Left ventricle myocardium superior (tissue), 1 donor: Measurements from ENCODE around the gene NRL. TPM values are rescaled to one million over a fixed set of nuclear protein-coding genes. Genes with fewer than 3 reads are reported as not detected.

ENCODE experiments used
- ATAC-seq: fragments of 200-7000 bp; cut with Tn5 transposase; one replicate; pipeline ENCODE4 v1.9.1; 2020; ENCODE audit warnings: mild to moderate bottlenecking, moderate library complexity
- DNase-seq: peaks from one replicate; pipeline ENCODE4 v3.0.0-alpha.2; 2020
- intact Hi-C: fragments of 100-400 bp; cut with micrococcal nuclease; formaldehyde crosslinking; loops from one replicate; pipeline ENCODE4 v1.11.0; 2022
- total RNA-seq: library from RNA; stranded (reverse); fragmentation: NEBNext Ultra II Directional; extraction: Animal tissue kit (Norgen Biotek cat#: 25700); gene quantifications from one replicate; pipeline ENCODE4 v1.2.1, GENCODE V29; 2021
- donor health status: DM: no; HTN: yes; CAD: no; lungs with severe emphysema.

NRL gene
- total RNA-seq, 1 donor from 2014 or later, result 0.77 TPM

DNA sequence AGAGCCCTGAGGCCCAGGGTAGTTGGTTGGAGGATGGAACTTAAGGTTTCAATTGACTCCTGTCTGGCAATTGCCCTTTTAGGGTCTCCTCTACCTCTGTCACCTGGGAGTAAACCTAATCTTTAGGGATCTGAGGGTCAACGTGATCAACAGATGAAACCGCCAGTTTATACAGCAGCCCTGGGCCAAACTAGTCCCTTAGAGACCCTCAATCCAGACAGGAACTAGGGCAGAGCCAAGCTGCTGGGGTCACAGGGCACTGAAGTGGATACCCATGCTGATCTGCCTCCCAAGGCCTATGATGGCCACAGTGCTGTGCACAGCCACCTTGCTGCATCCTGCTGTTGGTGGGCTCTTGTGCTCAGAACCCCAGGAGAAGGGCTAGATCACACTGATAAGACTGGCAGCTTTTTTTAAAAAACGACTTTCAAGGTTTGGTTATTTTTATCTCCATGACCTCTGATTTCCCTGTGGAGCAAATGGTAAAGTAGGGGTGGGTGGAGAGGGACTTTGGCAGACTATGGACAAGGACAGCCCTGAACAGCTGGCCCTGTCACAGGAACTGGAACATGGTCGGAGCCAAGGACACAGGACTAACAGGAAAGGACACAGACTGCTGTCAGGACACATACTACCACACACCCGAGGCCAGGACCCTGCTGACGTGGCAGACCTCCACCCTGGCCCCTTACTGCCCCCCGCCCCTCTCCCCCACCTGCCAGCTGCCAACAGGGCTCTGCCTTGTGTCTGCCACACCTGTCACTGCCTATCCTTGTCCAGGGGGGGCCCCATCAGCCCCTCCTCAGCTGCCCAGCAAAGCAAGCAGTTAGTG is 16.2 kb upstream of the NRL start:
- peak; percentile 74 for ATAC-seq
- intact Hi-C loops, result no loop called here
- DNase-seq, result peak; percentile 89

DNA sequence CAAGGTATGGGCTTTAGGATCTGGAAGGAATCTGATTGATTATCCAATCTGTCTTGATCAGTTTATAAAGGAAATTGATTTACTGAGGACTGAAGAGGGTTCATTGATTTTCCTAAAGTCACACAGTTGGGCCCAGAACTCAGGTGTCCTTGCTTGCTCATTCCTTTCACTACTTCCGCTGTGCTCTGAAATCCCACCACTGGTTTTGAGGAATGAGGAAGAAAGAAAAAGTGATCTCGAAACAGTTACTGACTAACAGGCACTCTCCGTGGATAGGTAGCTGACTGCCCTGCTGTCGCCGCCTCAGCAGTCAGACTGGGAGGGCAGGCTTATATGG is 15.6 kb upstream of the NRL start, which contains the start of gene FITM1:
TSS of gene FITM1 (plus strand) at position 280 of the 337 bp plus-strand sequence. CDS start 905 bp downstream, outside the sequence.
- no peak for ATAC-seq
- no peak for DNase-seq
- intact Hi-C loops, result no loop called here

DNA sequence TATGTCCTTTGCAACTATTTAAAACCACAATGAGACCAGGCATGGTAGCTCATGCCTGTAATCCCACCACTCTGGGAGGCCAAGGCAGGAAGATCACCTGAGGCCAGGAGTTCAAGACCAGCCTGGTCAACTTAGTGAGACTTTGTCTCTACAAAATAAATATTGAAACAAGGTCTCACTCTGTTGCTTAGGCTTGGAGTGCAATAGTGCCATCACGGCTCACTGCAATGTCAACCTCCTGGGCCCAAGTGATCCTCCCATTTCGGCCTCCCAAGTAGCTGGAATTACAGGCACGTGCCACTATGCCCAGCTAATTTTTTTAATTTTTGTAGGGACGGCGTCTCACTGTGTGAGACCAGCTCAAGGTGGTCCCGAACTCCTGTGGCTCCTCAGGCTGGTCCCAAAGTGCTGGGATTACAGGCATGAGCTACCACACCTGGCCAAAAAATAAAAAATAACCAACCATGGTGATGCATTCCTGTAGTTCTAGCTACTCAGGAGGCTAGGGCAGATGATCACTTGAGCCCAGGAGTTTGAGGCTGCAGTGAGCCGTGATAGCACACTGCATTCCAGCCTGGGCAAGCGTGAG is 14.8 kb upstream of the NRL start:
- DNase-seq (no peak), ATAC-seq (no peak)
- intact Hi-C loops, result no loop called here

DNA sequence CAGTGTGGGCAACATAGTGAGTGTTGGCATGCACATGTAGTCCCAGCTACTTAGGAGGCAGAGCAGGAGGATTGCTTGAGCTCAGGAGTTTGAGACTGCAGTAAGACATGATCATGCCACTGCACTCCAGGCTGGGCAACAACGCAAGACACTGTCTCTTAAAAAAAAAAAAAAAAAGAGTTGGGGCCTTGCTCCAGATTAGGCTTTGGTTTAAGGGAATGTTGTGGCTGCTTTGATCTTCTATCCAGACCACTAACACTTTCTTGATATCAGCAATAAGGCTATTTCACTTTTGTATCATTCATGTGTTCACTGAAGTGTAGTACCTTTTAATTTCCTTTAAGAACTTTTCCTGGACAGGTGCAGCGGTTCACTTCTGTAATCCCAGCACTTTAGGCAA is 12.9 kb upstream of the NRL start:
- ATAC-seq, result no peak

DNA sequence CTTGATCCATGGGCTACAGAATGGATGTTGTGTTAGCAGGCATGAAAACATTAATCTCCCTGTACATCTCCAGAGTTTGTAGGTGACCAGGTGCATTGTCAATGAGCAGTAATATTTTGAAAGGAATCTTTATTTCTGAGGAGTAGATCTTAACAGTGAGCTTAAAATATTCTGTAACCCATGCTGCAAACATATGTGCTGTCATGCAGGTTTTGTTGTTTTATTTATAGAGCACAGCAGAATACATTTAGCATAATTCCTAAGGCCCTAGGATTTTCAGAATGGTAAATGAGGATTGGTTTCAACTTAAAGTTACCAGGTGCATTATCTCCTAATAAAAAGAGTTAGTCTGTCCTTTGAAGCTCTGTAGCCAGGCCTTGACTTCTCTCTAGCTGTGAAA is 12.2 kb upstream of the NRL start:
- ATAC-seq (no peak), DNase-seq (no peak)

More for the DNA sequence above, 12.9 kb upstream of the NRL start:
- intact Hi-C loops, result no loop called here
- no peak for DNase-seq

DNA sequence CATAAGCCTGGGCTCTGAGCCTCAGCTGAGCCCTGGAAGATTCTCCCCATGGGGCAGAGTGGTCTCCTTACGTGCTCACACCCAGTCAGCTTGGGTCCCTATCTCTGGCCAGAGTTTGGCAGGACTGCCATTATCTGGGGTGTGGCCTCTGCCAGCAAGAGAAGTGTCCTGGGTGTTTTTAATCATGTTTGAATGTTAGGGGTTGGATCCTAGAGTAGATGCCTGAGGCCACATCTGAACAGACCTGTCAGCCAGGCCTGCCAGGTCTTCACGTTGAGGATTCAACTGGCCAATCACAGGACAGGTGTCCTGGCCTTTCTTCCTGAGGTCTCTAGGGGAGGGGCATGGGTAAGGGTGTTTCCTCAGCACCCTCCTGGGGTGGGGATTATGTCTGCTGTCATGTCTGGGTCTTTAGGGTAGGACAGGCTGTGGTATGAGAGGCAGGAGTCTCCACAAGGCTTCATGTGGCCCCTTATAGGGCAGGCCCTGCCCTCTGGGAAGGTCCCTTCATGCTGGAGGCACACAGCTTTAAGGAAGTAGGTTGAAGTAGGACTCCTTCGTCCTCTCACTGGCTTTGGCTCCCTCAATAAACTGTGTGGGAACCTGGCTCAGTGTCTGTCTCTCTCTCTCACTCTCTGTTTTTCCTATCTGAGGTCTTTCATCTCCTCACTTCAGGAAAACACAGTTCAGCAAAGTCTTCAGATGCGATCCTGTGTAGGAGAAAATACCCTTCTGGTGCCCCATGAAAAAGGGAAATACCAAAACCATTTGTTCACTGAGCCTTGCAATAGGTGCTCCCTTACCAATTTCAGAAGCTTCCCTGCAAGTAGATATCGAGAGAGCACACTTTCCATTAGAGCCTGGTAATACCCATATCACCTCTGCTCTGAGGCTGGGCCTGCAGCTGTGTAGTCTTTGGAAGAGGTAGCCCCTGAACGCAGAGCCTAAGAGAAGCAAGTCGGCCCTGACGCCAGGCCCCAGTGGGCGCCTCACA is 9.0 kb upstream of the NRL start:
- peak; percentile 10 for ATAC-seq
- no peak for DNase-seq
- intact Hi-C loops, result no loop called here

More for the DNA sequence above, 12.2 kb upstream of the NRL start:
- intact Hi-C loops, result no loop called here

DNA sequence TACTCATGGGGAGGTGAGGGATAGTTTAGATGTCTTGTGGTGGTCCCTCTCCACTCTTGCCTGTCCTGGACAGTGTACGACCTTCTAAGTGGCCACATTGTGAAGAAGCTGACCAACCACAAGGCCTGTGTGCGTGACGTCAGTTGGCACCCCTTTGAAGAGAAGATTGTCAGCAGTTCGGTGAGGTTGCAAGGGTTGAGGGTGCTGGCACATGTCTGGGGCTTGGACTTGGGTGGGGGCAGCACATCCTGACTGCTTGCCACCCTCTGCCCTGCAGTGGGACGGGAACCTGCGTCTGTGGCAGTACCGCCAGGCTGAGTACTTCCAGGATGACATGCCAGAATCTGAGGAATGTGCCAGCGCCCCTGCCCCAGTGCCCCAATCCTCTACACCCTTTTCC is 8.1 kb upstream of the NRL start:
- intact Hi-C loops, result no loop called here
- DNase-seq, result no peak
- peak; percentile 8 for ATAC-seq

DNA sequence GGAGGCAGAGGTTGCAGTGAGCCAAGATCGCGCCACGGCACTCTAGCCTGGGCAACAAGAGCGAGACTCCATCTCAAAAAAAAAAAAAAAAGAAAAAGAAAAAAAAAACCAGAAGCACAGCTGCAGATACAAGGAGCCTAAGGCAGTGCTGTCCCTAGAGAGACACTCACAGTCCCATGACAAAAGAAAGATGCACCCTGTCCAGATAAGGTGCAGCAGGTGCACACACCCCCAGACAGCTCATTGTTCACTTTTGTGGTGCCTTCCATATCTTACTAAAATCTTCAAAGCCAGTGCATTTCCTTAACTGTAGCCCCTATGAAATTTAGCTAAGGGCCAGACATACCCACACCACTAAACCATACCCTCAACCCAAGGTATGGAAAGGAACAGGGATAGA is 7.7 kb upstream of the NRL start:
- intact Hi-C loops, result no loop called here
- ATAC-seq, result no peak
- no peak for DNase-seq

DNA sequence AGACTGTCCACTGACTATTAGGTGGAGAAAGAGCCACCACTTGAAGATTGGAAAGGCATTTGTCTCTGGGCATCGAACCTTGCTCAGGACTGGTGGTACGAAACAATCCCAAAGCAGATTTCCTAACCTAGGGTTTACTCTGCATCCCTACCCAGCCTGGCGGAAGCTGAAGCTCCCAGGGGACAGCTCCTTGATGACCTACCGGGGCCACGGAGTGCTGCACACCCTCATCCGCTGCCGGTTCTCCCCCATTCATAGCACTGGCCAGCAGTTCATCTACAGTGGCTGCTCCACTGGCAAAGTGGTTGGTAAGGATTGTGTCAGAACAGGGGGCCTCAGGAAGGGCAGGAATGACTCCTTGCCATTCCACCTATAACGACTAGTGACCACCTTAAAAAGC is 6.5 kb upstream of the NRL start:
- intact Hi-C loops, result no loop called here

DNA sequence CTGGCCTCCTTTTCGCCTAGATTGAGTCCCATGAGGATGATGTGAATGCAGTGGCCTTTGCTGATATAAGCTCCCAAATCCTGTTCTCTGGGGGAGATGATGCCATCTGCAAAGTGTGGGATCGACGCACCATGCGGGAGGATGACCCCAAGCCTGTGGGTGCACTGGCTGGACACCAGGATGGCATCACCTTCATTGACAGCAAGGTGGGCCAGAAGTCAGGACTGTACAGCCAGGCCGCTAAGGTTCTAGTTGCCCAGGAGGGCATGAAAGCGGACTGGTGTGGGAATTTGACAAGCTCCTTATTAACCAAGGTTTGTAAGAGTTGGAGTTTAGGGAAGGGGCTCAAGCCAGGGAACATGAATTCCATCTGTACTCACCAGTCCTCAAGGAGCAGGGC is 4.9 kb upstream of the NRL start:
- intact Hi-C loops, result no loop called here
- ATAC-seq (no peak), DNase-seq (no peak)

More for the DNA sequence above, 6.5 kb upstream of the NRL start:
- DNase-seq (no peak), ATAC-seq (no peak)

DNA sequence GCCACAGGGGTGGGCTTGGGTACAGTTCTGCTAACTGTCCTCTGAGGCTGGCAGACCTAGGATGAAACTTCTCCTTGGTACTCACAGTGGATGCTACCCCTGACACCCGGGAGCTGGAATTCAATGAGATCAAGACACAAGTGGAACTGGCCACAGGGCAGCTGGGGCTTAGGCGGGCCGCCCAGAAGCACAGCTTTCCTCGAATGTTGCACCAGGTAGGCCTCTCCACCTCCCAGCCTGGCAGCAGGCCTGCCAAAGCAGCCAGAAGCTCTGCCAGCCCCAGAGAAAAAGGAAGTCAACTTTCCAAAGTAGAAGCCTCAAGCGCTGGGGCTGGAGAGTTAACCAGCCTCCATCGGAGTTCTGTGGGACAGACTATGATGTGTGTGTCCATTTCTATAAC is 2.4 kb upstream of the NRL start:
- intact Hi-C loops, result no loop called here
- ATAC-seq (no peak), DNase-seq (no peak)

DNA sequence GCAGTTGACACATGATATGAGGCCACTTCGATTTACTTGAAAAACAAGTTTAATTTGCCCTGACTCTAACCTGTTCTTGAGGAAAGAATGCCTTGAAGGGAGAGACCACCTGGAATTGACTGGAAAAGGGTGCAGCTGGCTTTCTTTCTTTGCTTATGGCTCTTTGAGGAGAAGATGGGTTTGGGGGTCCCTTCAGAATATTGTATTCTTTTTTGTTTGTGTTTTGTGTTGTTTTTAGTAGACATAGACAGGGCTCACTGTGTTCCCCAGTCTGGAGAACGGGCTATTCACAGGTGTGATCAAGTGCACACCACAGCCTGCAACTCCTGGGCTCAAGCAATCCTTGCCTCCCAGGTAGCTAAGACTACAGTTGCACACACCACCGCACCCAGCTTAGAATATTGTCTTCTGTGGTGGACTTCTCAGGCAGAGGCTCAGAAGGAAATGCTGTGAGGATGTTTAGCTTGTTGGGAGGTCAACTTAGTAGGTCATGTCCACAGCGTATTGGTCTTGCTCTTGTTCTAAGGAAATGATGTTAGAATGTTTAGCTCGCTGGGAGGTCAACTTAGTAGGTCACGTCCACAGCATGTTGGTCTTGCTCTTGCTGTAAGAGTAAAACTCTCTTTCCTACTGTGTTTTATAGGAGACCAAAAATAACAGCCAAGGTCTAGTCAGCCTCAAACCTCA is 1.5 kb upstream of the NRL start:
- no peak for DNase-seq
- intact Hi-C loops, result no loop called here
- no peak for ATAC-seq

DNA sequence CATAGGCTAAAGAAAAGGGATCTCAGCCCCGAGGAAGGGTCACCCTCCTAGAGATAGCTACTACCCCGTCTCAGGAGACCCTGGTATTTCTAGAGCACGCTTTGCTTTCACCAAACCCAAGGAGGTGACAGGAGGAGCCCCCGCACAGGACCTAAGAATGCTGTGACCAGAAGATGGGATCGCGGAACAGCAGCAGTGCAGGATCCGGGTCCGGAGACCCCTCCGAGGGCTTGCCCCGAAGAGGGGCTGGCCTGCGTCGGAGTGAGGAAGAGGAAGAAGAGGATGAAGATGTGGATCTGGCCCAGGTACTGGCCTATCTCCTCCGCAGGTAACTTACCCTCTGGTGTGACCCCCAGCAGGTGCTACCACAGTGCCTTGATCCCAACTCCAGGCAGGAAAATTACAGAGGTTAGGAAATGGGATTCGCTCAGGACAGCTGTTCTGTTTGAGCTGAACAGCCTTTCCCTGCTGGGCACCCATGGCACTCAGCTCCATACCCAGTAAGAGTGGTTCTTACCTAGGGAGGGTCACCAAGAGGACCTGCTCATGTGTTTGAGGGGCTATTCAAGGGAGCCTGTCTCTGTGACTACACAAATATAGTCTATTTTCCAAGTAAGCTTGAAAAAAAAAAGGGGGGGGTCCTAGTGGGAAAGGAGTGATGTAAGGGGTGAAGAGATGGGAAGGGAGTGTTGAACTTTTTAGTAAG is 826 bp upstream of the NRL start:
- intact Hi-C loops, result no loop called here
- DNase-seq (no peak), ATAC-seq (no peak)

DNA sequence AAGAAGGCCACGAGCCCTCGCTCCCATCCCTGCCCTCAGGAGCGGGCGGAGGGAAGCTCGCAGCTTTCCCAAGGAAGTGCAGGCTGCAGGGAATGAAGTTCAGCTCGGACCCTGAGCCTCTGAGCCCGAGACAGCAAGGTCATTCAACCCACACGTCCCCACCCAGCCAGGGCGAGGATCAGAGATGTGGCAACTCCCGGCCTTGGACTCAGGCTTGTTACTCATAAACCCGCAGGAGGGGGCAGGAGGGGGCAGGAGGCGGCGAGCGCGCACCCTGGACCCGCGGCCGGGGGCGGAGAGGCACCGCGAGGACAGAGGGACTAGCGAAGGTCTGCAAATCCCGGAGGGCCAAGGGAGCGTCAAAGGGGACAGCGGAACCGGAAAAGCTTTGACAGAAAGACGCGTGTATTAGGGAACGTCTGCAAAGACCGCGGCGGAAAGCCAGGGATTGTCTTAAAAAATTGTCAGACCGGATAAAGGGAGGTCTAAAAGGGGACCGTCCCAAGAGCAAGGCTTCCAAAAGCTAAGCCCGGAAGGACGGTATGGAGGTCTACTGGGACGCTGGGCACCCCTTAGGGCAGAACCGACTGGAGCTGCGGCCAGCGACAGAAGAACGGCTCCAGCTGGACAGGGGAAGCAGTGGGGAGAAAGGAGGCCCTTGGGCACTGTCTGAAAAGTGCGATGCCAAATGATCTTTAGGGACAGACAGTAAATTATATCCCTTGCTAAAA is 783 bp downstream of the NRL start:
- DNase-seq (peak; percentile 86), ATAC-seq (peak; percentile 58)
- intact Hi-C loops, result no loop called here

DNA sequence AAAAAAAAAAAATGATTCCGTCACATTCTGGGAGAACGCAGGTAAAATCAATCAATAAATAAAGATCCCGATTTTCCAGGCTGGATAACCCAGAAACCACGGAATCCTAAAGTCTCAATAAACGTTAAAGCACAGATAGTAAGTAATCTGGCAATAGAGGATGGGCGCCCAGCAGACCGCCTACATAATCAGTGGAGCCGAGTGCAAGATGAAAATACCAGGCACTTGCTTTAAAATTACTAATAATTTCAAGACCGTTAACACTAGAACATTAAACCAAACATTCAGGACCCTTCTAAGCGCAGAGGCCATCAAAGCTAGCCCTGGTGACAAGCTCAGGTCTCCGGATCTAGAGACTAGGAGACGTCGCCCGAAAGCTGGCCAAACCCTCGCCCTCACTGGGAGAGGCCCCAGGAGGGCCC is 1.4 kb downstream of the NRL start:
- ATAC-seq, result peak; percentile 3
- intact Hi-C loops, result no loop called here

DNA sequence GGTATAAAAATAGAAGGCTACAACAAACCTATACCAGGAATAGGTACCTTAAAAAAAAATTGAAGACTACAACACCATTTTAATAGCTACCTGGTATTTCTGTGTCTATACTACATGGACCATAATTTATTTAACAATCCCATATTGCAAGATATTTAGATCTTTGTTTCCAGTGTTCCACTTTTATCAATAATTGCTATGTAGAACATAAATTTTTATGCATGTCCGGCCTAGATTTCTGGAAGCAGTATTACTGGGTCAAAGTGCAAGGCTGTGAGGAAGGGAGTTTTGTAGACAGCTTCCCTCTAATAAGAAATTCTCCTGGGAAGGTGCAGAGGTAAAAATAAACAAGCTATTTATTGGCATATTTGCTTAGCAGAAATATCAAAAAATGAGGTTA is 4.2 kb downstream of the NRL start:
- intact Hi-C loops, result no loop called here
- ATAC-seq, result no peak

More for the DNA sequence above, 1.4 kb downstream of the NRL start:
- DNase-seq, result no peak

DNA sequence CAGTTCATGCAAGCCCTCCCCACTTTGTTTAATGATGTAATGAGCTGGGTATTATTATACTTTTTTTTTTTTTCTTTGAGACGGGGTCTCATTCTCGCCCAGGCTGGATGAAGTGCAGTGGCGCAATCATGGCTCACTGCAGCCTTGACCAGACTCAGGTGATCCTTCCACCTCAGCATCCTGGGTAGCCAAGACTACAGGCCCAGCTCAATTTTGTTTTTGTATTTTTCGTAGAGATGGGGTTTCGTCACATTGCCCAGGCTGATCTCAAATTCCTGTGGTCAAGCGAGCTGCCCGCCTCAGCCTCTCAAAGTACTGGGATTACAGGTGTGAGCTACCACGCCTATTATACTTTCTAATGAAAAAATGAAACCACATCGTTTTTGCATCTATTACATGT is 4.7 kb downstream of the NRL start:
- intact Hi-C loops, result no loop called here
- DNase-seq (no peak), ATAC-seq (no peak)

More for the DNA sequence above, 4.2 kb downstream of the NRL start:
- DNase-seq, result no peak

DNA sequence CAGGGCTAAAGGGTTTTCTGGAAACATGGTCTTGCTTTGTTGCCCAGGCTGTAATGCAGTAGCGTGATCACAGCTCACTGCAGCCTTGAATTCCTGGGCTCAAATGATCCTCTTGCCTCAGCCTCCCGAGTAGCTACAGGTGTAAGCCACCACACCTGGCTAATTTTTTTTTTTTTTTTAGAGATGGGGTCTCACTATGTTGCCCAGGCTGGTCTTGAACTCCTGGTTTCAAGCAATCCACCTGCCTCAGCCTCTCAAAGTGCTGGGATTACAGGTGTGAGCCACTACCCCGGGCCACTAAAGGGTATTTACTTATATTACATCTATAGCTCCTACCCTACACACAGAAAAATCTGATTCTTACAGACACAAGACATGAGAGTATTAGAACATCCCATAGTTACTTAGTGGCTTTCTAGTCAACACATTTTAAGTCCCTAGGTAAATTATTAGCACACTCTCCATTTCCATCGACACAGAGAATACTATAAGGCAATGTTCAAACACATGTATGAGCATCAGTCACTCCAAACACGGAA is 6.3 kb downstream of the NRL start:
- DNase-seq (no peak), ATAC-seq (peak; percentile 11)
- intact Hi-C loops, result loop anchor here (2.0 kb wide), 1 partner anchor 50 kb away; no protein-coding TSS in a partner anchor
